Ectodermal cell (in vitro differentiated cells): Measurements from ENCODE around the gene CEL. TPM values are rescaled to one million over a fixed set of nuclear protein-coding genes. Genes with fewer than 3 reads are reported as not detected.
"Not testable (repeated sequence)": the region's sequence is repeated elsewhere in the genome, so short reads cannot be mapped to it uniquely, and the experiment has no call there.

Source experiments
- H3K27ac ChIP-seq: 2 replicates; pipeline ENCODE4 v1.7.0; 2013; ENCODE audit warnings: mild to moderate bottlenecking, low read depth, low read length; ENCODE audit not compliant: insufficient read depth, poor library complexity, severe bottlenecking
- H3K27me3 ChIP-seq: 2 replicates; pipeline ENCODE4 v1.7.0; 2013; ENCODE audit warnings: mild to moderate bottlenecking, low read length; ENCODE audit not compliant: insufficient read depth, control insufficient read depth, poor library complexity, severe bottlenecking
- H3K36me3 ChIP-seq: one replicate; pipeline ENCODE4 v1.7.0; 2013; ENCODE audit warnings: low read length; ENCODE audit not compliant: control insufficient read depth, insufficient read depth
- H3K4me1 ChIP-seq: one replicate; pipeline ENCODE4 v1.7.0; 2013; ENCODE audit warnings: low read length; ENCODE audit not compliant: control insufficient read depth, insufficient read depth
- H3K4me3 ChIP-seq: 2 replicates; pipeline ENCODE4 v1.7.0; 2013; ENCODE audit warnings: low read depth, low read length, control low read depth; ENCODE audit not compliant: insufficient read depth
- H3K9me3 ChIP-seq: 2 replicates; pipeline ENCODE4 v1.7.0; 2013; ENCODE audit warnings: mild to moderate bottlenecking, low read length, moderate library complexity; ENCODE audit not compliant: control insufficient read depth
- WGBS, 2 experiments: methylation state at CpG; one replicate each; pipeline ENCODE4 v1.1.7; 2013; ENCODE audit warnings: missing lambda C conversion rate in 2 of 2; 5-methylcytosine and 5-hydroxymethylcytosine counted together
- polyA plus RNA-seq, 4 experiments: library from polyadenylated mRNA; stranded (reverse); fragments of 50-300 nt; gene quantifications; one replicate each; pipeline ENCODE4 v1.2.3, GENCODE V29; 2013

CEL gene
- polyA plus RNA-seq (2013, experiment 1 of 4): 3.6 TPM
- 2.6 TPM for polyA plus RNA-seq (2013, experiment 2 of 4)
- 1.7 TPM for polyA plus RNA-seq (2013, experiment 3 of 4)
- polyA plus RNA-seq (2013, experiment 4 of 4): 2.1 TPM

DNA sequence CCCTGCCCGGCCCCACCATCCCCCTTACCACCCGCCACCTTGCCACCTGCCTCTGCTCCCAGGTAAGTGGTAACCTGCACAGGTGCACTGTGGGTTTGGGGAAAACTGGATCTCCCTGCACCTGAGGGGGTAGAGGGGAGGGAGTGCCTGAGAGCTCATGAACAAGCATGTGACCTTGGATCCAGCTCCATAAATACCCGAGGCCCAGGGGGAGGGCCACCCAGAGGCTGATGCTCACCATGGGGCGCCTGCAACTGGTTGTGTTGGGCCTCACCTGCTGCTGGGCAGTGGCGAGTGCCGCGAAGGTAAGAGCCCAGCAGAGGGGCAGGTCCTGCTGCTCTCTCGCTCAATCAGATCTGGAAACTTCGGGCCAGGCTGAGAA lies at the start of gene CEL:
TSS of gene CEL (plus strand) at position 218 of the 382 bp plus-strand sequence. CDS start at position 240, 22 bp downstream.
- not testable (repeated sequence) for H3K4me3 ChIP-seq, H3K27me3 ChIP-seq, H3K9me3 ChIP-seq, H3K36me3 ChIP-seq, H3K27ac ChIP-seq
- WGBS, 2 experiments: 58 to 81% methylated on average over 1 of the region's 9 CpGs
- H3K4me1 ChIP-seq: peaks cover 19% of the 10 kb centered on the region

DNA sequence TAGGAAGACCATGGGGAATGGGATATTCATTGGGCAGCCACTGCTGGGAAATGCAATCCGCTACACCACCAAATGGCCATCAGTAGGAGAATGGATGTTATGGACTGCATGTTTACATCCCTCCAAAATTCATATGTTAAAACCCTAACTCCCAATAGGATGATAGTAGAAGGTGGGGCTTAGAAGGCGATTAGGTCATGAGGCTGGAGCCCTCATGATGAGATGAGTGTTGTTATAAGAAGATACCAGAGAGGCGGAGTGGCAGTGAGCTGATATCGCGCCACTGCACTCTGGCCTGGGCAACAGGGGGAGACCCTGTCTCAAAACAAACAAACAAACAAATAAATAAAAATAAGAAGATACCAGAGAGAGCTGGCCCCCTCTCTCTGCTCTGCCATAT lies 47.1 kb upstream of the CEL start:
- 85 to 96% methylated on average over 4 to 5 of the region's 5 CpGs for WGBS, 2 experiments
- Histone ChIP-seq H3K27ac (no peak overlapping the region), H3K27me3 (no peaks in the 10 kb centered on the region), H3K9me3 (no peaks in the 10 kb centered on the region), H3K4me1 (no peaks in the 10 kb centered on the region), H3K4me3 (no peak overlapping the region), H3K36me3 (no peaks in the 10 kb centered on the region)

- 86 to 88% methylated on average over 26 of the region's 26 CpGs for WGBS, 2 experiments
- Histone ChIP-seq H3K4me3 (no peak overlapping the region), H3K27ac (no peak overlapping the region)
Observed at GRCh38 chr9:133023117-133023890, 38.5 kb upstream of the CEL start.

DNA sequence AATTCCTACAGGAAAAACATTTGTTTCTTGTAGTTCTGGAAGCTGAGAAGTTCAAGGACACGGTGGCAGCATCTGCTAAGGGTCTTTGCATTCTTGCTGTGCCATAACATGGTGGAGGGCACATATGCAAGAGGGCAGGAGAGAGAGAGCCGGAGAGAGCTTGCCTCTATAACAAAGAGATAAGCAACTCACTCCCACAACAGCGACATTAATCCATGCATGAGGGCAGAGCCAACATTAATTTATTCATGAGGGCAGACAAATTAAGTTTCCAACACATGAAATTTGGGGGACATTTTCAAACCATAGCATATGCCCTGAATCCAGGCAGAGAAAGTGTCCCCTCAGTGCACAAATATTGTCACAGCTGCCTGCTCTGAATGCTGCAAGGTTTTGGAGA lies 35.4 kb upstream of the CEL start:
- H3K9me3 ChIP-seq: no peaks in the 10 kb centered on the region
- H3K27ac ChIP-seq: no peak overlapping the region
- H3K4me1 ChIP-seq: peaks cover under 1% of the 10 kb centered on the region
- no peaks in the 10 kb centered on the region for H3K36me3 ChIP-seq
- WGBS, 2 experiments: 72 to 82% methylated on average over 3 of the region's 3 CpGs
- H3K27me3 ChIP-seq: no peaks in the 10 kb centered on the region
- no peak overlapping the region for H3K4me3 ChIP-seq

More at GRCh38 chr9:133023117-133023890, 38.5 kb upstream of the CEL start:
- no peaks in the 10 kb centered on the region for H3K4me1 ChIP-seq
- H3K27me3 ChIP-seq: no peaks in the 10 kb centered on the region
- no peaks in the 10 kb centered on the region for H3K9me3 ChIP-seq
- H3K36me3 ChIP-seq: no peaks in the 10 kb centered on the region

DNA sequence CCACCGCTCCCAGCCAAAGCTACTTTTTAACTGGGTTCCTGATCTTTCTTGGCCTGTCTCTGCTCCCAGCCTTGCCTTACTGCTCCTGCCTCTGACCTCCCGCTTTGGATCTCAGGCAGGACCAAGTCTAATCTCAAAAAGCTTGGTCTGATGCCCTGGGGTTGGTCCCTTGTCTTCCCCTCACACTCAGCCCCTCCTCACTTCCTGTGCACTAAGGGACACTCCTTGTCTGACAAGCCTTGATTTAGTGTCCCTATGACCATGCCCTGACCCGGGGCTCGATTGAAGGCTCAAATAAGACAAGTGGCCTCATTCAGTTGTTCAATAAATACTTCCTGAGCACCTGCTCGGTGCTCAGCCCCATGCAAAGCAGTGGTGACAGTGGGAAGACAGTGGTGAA lies 34.6 kb upstream of the CEL start:
- no peak overlapping the region for H3K27ac ChIP-seq
- no peak overlapping the region for H3K4me3 ChIP-seq
- no peaks in the 10 kb centered on the region for H3K9me3 ChIP-seq
- no peaks in the 10 kb centered on the region for H3K36me3 ChIP-seq
- H3K27me3 ChIP-seq: no peaks in the 10 kb centered on the region
- 71 to 72% methylated on average over 5 of the region's 5 CpGs for WGBS, 2 experiments
- peaks cover 5% of the 10 kb centered on the region for H3K4me1 ChIP-seq

DNA sequence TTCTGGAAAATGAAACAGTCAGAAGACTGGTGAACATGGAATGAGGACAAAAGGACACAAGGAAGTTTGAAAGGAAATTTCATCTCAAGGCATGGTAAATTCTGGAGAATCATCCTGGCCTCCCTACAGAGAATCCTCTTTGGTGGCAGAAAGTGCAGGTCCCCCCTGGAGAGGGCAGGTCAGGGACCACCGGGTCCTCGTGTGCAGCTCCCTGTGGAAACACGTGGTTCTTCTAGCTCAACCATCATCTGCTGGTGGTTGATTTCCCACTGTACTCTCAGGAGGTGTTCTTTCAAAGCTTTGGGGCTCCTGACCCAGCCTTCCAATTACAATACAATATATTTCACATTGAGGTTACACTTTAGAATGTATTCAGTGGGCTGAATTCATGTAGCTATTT lies 33.6 kb upstream of the CEL start:
- H3K4me1 ChIP-seq: peaks cover 5% of the 10 kb centered on the region
- H3K27me3 ChIP-seq: no peaks in the 10 kb centered on the region
- WGBS, 2 experiments: 89 to 90% methylated on average over 3 of the region's 3 CpGs
- H3K36me3 ChIP-seq: no peaks in the 10 kb centered on the region
- H3K4me3 ChIP-seq: no peak overlapping the region
- H3K27ac ChIP-seq: no peak overlapping the region
- no peaks in the 10 kb centered on the region for H3K9me3 ChIP-seq

DNA sequence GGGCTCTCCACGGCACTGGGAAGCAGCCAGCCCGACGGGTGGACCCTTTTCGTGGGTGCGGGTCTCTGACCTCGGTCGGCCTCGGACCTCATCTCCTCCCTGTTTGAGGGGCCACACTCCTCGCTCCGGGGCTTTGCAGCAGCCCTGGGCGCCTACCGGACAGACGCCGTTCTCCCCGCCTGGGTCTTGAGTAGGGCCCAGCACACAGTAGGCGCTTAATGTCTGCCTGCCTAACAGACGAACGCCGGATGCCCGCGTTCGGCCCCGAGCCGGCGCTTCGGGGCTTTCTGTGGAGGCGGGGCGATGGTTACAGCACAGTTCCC lies 31.8 kb upstream of the CEL start:
- peaks cover 5% of the 10 kb centered on the region for H3K4me1 ChIP-seq
- WGBS, 2 experiments: 1% methylated on average over 28 of the region's 28 CpGs
- no peaks in the 10 kb centered on the region for H3K27me3 ChIP-seq
- no peak overlapping the region for H3K27ac ChIP-seq
- peaks cover 4% of the 10 kb centered on the region for H3K36me3 ChIP-seq
- H3K4me3 ChIP-seq: peak overlapping the region; percentile 88
- H3K9me3 ChIP-seq: no peaks in the 10 kb centered on the region

GRCh38 chr9:133030317-133031129 lies 31.3 kb upstream of the CEL start, which contains the start of gene GTF3C5:
Gene GTF3C5 (plus strand): TSS chr9:133030997. CDS start chr9:133031012, 15 bp downstream.
- Histone ChIP-seq H3K4me3 (peak within 1 kb of the TSS; percentile 88), H3K4me1 (peaks cover 5% of the 10 kb centered on the region), H3K36me3 (peaks cover 4% of the 10 kb centered on the region), H3K27ac (peak within 1 kb of the TSS; percentile 52), H3K27me3 (no peaks in the 10 kb centered on the region), H3K9me3 (no peaks in the 10 kb centered on the region)
- 0 to 1% methylated on average over 63 of the region's 63 CpGs for WGBS, 2 experiments

DNA sequence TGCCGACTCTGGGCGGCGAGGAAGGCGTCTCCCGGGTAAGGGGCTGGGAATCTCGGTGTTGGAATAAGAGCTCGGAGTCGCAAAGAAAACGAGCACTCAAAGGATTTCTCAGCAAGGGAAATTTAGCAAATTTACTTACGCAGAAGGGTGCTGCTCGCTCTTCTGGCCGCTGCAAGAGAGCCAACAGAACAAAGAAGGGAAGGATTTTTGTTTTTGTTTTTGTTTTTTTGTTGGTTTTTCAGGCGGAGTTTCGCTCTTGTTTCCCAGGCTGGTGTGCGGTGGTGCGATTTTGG lies 30.7 kb upstream of the CEL start:
- peak overlapping the region; percentile 88 for H3K4me3 ChIP-seq

DNA sequence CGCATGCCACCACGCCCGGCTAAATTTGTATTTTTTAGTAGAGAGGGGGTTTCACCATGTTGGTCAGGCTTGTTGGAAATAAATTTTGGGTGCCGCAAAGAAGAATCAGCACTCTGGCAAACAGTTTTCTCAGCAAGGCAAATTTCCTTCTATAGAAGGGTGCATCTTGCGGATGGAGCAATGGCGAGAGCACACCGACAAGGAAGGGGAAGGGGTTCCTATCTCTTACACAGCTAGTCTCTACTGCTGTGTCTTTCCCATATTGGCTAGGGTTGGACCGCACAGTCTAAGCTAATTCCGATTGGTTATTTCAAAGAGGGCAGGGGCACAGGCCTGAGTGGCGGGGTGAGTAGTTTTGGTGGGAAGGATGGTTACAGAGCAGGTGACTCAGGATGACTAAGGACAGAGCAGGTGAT lies 30.3 kb upstream of the CEL start:
- H3K4me1 ChIP-seq: peaks cover 5% of the 10 kb centered on the region
- H3K27me3 ChIP-seq: no peaks in the 10 kb centered on the region
- 72 to 75% methylated on average over 10 of the region's 10 CpGs for WGBS, 2 experiments
- no peaks in the 10 kb centered on the region for H3K9me3 ChIP-seq
- H3K36me3 ChIP-seq: peaks cover 7% of the 10 kb centered on the region
- H3K4me3 ChIP-seq: peak overlapping the region; percentile 88
- H3K27ac ChIP-seq: no peak overlapping the region

More for the DNA sequence above, 30.7 kb upstream of the CEL start:
- 2% methylated on average over 16 of the region's 16 CpGs for WGBS, 2 experiments
- Histone ChIP-seq H3K4me1 (peaks cover 5% of the 10 kb centered on the region), H3K9me3 (no peaks in the 10 kb centered on the region), H3K36me3 (peaks cover 4% of the 10 kb centered on the region), H3K27ac (peak overlapping the region; percentile 52), H3K27me3 (no peaks in the 10 kb centered on the region)
